SK-N-SH treated with all-trans-retinoic acid at 6 μM for 48 hours (cell line): Measurements from ENCODE around the gene KIF15.

Source experiments
- ATAC-seq: fragments of 200-7000 bp; cut with Tn5 transposase; 3 replicates; pipeline ENCODE4 v1.9.1; 2020; ENCODE audit warnings: mild to moderate bottlenecking, moderate library complexity
- BACH2 ChIP-seq: fragments of 250-450 bp; sonication (Bioruptor Pico); IDR thresholded peaks from 2 replicates; pipeline ENCODE4 v1.9.0; 2021; ENCODE audit warnings: mild to moderate bottlenecking, borderline replicate concordance
- ESRRG ChIP-seq: fragments of 250-450 bp; sonication (Bioruptor Pico); IDR thresholded peaks from 2 replicates; pipeline ENCODE4 v1.6.1; 2021; ENCODE audit warnings: mild to moderate bottlenecking
- ISL1 ChIP-seq: fragments of 250-450 bp; sonication (Bioruptor Pico); IDR thresholded peaks from 2 replicates; pipeline ENCODE4 v2.1.2; 2022; ENCODE audit warnings: mild to moderate bottlenecking, moderate library complexity
- PATZ1 ChIP-seq: fragments of 250-450 bp; sonication (Bioruptor Pico); IDR thresholded peaks from 2 replicates; pipeline ENCODE4 v1.8.0; 2020; ENCODE audit warnings: mild to moderate bottlenecking, moderate library complexity, borderline replicate concordance
- PPARA ChIP-seq: fragments of 250-450 bp; sonication (Bioruptor Pico); IDR thresholded peaks from 2 replicates; pipeline ENCODE4 v1.5.0; 2020; ENCODE audit warnings: mild to moderate bottlenecking, borderline replicate concordance
- SNAI2 ChIP-seq: fragments of 250-450 bp; sonication (Bioruptor Pico); IDR thresholded peaks from 2 replicates; pipeline ENCODE4 v1.5.0; 2020; ENCODE audit warnings: mild to moderate bottlenecking, moderate library complexity
- TCF4 ChIP-seq: fragments of 250-450 bp; sonication (Bioruptor Pico); IDR thresholded peaks from 2 replicates; pipeline ENCODE4 v1.8.0; 2021; ENCODE audit warnings: mild to moderate bottlenecking, moderate library complexity, borderline replicate concordance
- TOX ChIP-seq: fragments of 250-450 bp; sonication (Bioruptor Pico); IDR thresholded peaks from 2 replicates; pipeline ENCODE4 v1.8.0; 2021; ENCODE audit warnings: mild to moderate bottlenecking, moderate library complexity, borderline replicate concordance
- TSHZ2 ChIP-seq: fragments of 250-450 bp; sonication (Bioruptor Pico); IDR thresholded peaks from 2 replicates; pipeline ENCODE4 v1.5.0; 2020; ENCODE audit warnings: mild to moderate bottlenecking, moderate library complexity
- ZC3H10 ChIP-seq: fragments of 250-450 bp; sonication (Bioruptor Pico); IDR thresholded peaks from 2 replicates; pipeline ENCODE4 v1.5.1; 2021; ENCODE audit warnings: mild to moderate bottlenecking, moderate library complexity
- ZFP3 ChIP-seq: fragments of 250-450 bp; sonication (Bioruptor Pico); IDR thresholded peaks from 2 replicates; pipeline ENCODE4 v1.5.0; 2020; ENCODE audit warnings: mild to moderate bottlenecking, moderate library complexity
- ZFP30 ChIP-seq: fragments of 450-650 bp; formaldehyde crosslinking; IDR thresholded peaks from 2 replicates; pipeline ENCODE4 v1.5.0; 2022; ENCODE audit warnings: mild to moderate bottlenecking, moderate library complexity
- ZNF565 ChIP-seq: fragments of 450-650 bp; formaldehyde crosslinking; conservative IDR thresholded peaks from 2 replicates; pipeline ENCODE4 v1.5.0; 2020; ENCODE audit warnings: low read depth, mild to moderate bottlenecking, moderate library complexity

Gene KIF15, protein sequence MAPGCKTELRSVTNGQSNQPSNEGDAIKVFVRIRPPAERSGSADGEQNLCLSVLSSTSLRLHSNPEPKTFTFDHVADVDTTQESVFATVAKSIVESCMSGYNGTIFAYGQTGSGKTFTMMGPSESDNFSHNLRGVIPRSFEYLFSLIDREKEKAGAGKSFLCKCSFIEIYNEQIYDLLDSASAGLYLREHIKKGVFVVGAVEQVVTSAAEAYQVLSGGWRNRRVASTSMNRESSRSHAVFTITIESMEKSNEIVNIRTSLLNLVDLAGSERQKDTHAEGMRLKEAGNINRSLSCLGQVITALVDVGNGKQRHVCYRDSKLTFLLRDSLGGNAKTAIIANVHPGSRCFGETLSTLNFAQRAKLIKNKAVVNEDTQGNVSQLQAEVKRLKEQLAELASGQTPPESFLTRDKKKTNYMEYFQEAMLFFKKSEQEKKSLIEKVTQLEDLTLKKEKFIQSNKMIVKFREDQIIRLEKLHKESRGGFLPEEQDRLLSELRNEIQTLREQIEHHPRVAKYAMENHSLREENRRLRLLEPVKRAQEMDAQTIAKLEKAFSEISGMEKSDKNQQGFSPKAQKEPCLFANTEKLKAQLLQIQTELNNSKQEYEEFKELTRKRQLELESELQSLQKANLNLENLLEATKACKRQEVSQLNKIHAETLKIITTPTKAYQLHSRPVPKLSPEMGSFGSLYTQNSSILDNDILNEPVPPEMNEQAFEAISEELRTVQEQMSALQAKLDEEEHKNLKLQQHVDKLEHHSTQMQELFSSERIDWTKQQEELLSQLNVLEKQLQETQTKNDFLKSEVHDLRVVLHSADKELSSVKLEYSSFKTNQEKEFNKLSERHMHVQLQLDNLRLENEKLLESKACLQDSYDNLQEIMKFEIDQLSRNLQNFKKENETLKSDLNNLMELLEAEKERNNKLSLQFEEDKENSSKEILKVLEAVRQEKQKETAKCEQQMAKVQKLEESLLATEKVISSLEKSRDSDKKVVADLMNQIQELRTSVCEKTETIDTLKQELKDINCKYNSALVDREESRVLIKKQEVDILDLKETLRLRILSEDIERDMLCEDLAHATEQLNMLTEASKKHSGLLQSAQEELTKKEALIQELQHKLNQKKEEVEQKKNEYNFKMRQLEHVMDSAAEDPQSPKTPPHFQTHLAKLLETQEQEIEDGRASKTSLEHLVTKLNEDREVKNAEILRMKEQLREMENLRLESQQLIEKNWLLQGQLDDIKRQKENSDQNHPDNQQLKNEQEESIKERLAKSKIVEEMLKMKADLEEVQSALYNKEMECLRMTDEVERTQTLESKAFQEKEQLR (N-terminal part only)

GRCh38 chr3:44761424-44762169, at the start of gene KIF15, which contains the start of gene KIAA1143:
TSS of gene KIF15 (plus strand) at chr3:44761794. CDS start at chr3:44761866, 72 bp downstream.
TSS of gene KIAA1143 (minus strand) at chr3:44761619. CDS start at chr3:44761602, 17 bp downstream.
- TF ChIP-seq TSHZ2 (CRISPR knock-in tag) (peak; percentile 7; the same call in 1 of the 2 replicates), ZC3H10 (no peak)
- ATAC-seq = peak; percentile 95

- peak; percentile 47; the same call in 1 of the 2 replicates for TF ChIP-seq ZFP3 (CRISPR knock-in tag)
- no peak for TF ChIP-seq ESRRG
- TF ChIP-seq TSHZ2 (CRISPR knock-in tag) = peak; percentile 25; the same call in 1 of the 2 replicates
- no peak for TF ChIP-seq TOX (CRISPR knock-in tag)
- TF ChIP-seq SNAI2 (CRISPR knock-in tag) = peak; percentile 27; the same call in 1 of the 2 replicates
- ATAC-seq = peak; percentile 98
Measured at GRCh38 chr3:44712455-44713075, 49.0 kb upstream of the KIF15 start, which contains the start of gene ZNF502. TSS of gene ZNF502 (plus strand) at chr3:44712660. CDS start at chr3:44720262, 7,602 bp downstream.

DNA sequence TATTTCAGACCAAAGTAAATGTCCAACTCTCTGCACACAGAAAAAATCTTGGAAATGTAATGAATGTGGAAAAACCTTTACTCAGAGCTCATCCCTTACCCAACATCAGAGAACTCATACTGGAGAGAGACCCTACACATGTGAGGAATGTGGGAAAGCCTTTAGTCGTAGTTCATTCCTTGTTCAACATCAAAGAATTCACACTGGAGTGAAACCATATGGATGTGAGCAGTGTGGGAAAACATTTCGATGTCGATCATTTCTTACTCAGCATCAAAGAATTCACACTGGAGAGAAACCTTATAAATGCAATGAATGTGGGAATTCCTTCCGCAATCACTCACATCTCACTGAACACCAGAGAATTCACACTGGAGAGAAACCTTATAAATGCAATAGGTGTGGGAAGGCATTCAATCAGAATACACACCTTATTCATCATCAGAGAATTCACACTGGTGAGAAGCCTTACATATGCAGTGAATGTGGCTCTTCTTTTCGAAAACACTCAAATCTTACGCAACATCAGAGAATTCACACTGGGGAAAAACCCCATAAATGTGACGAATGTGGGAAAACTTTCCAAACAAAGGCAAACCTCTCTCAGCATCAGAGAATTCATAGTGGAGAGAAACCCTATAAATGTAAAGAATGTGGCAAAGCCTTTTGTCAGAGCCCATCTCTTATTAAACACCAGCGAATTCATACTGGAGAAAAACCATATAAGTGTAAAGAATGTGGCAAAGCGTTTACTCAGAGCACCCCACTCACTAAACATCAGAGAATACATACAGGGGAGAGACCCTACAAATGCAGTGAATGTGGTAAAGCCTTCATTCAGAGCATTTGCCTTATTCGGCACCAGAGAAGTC, 40.1 kb upstream of the KIF15 start:
- ATAC-seq = no peak
- TF ChIP-seq PPARA (no peak), ESRRG (no peak), PATZ1 (CRISPR knock-in tag) (no peak), ZC3H10 (no peak), TCF4 (no peak), ZNF565 (CRISPR knock-in tag) (no peak), TOX (CRISPR knock-in tag) (no peak), SNAI2 (CRISPR knock-in tag) (no peak), ZFP30 (CRISPR knock-in tag) (no peak), ISL1 (CRISPR knock-in tag) (no peak), TSHZ2 (CRISPR knock-in tag) (no peak), BACH2 (no peak)
